ENCODE results near the gene PSRC1.

DNA sequence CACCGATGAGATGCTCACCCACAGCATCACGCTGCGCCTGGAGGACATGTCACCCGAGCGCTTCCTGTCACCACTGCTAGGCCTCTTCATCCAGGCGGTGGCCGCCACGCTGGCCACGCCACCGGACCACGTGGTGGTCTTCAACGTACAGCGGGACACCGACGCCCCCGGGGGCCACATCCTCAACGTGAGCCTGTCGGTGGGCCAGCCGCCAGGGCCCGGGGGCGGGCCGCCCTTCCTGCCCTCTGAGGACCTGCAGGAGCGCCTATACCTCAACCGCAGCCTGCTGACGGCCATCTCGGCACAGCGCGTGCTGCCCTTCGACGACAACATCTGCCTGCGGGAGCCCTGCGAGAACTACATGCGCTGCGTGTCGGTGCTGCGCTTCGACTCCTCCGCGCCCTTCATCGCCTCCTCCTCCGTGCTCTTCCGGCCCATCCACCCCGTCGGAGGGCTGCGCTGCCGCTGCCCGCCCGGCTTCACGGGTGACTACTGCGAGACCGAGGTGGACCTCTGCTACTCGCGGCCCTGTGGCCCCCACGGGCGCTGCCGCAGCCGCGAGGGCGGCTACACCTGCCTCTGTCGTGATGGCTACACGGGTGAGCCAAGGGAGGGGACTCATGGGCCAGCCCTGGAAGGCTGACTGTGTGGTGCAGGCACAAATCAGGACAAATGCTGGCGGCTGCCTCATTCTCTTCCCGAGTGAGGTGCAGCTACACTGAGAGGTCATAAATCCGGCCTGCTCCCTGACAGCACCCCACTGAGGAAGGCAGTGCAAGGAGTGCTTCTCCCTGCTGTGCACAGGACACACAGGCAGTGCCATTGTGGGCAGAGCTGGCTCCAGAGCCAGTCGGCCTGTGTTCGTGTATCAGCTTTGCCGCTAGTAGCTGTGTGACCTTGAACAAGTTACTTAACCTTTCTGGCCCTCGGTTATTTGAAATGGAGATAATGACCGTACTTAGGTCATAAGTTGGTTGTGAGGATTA is 24.2 kb downstream of the PSRC1 start:
- TF ChIP-seq FOXM1 (IDR thresholded peaks at IDR 0.05; ENCODE audit: borderline replicate concordance) (no peak), FOXA1 (IDR thresholded peaks at IDR 0.05) (no peak), L3MBTL2 (conservative IDR thresholded peaks at IDR 0.05) (no peak), LEF1 (IDR thresholded peaks at IDR 0.05; ENCODE audit: borderline replicate concordance) (no peak), CTBP1 (IDR thresholded peaks at IDR 0.05; ENCODE audit: borderline replicate concordance) (no peak), HDGF (IDR thresholded peaks at IDR 0.05; ENCODE audit: borderline replicate concordance) (no peak), ARNT (IDR thresholded peaks at IDR 0.05) (no peak), SP1 (IDR thresholded peaks at IDR 0.05) (no peak), ZNF384 (IDR thresholded peaks at IDR 0.05) (no peak), BHLHE40 (IDR thresholded peaks at IDR 0.05; ENCODE audit: borderline replicate concordance) (no peak), TARDBP (IDR thresholded peaks at IDR 0.05) (no peak), SUZ12 (IDR thresholded peaks at IDR 0.05) (no peak)

Measured in HEK293T (cell line).